Transverse colon (tissue), 4 donors: ENCODE data around the gene CDH11. TPM values are rescaled to one million over a fixed set of nuclear protein-coding genes. Genes with fewer than 3 reads are reported as not detected.

Experiments
- DNase-seq: peaks from one replicate; pipeline ENCODE4 v3.0.0-alpha.2; 2019
- H3K27ac ChIP-seq, 4 donors: fragments of 200-600 bp; sonication (generic); 2 replicates each; pipeline ENCODE4 v1.5.1; 2016 to 2018; ENCODE audit warnings: inconsistent platforms in 4 of 4
- H3K27me3 ChIP-seq: fragments of 200-600 bp; sonication (generic); 2 replicates; pipeline ENCODE4 v1.5.1; 2017; ENCODE audit warnings: inconsistent platforms
- H3K36me3 ChIP-seq, 4 donors: fragments of 200-600 bp; sonication (generic); 2 replicates each; pipeline ENCODE4 v1.5.1; 2017 to 2019; ENCODE audit warnings: inconsistent platforms in 4 of 4
- H3K4me1 ChIP-seq, 4 donors: fragments of 200-600 bp; sonication (generic); 2 replicates each; pipeline ENCODE4 v1.5.1; 2017 to 2020; ENCODE audit warnings: inconsistent platforms in 4 of 4
- H3K4me3 ChIP-seq, 4 donors: fragments of 200-600 bp; sonication (generic); 1 replicate in 1 of 4; 2 replicates in 3 of 4; pipeline versions ENCODE4 v1.5.1 to v1.6.1; 2017 to 2019; ENCODE audit warnings: inconsistent platforms in 4 of 4
- H3K9me3 ChIP-seq, 2 donors: fragments of 200-600 bp; sonication (generic); 2 replicates each; pipeline ENCODE4 v1.5.1; 2017 to 2019; ENCODE audit warnings: inconsistent platforms in 2 of 2
- EP300 ChIP-seq: sonication (generic); formaldehyde crosslinking; IDR thresholded peaks from one replicate; pipeline ENCODE4 v1.6.1; 2017; ENCODE audit warnings: antibody characterized with exemption, low read depth
- POLR2A ChIP-seq: fragments of 450-650 bp; IDR thresholded peaks from one replicate; pipeline ENCODE4 v1.6.1; 2016; ENCODE audit warnings: antibody characterized with exemption, mild to moderate bottlenecking, moderate library complexity
- POLR2AphosphoS5 ChIP-seq, 3 donors: sonication (generic); formaldehyde crosslinking; IDR thresholded peaks; one replicate each; pipeline ENCODE4 v1.6.1; 2016; ENCODE audit warnings: antibody characterized with exemption in 3 of 3
- whole genome bisulfite sequencing, 2 donors: methylation state at CpG; one replicate each; pipeline ENCODE4 v1.1.5; 2018; ENCODE audit warnings: low coverage in 1 of 2; 5-methylcytosine and 5-hydroxymethylcytosine counted together
- in situ Hi-C, 4 donors: fragments of 200-750 bp; cut with MboI; loops; one replicate each; pipeline versions ENCODE4 v1.15.0 to v1.15.1; 2017; ENCODE audit warnings: low sequenced_read_pairs in 3 of 4, low pct_ligation_motif_present in 1 of 4, low pct_unique_long_range_greater_than_20kb in 1 of 4
- intact Hi-C: fragments of 100-400 bp; cut with DNase I; formaldehyde crosslinking; loops from one replicate; pipeline ENCODE4 v1.15.1; 2023; ENCODE audit warnings: low total_unique reads
- total RNA-seq, 4 donors: library from RNA; depleted of rRNA; stranded (reverse); fragments of >200 nt; gene quantifications; one replicate each; pipeline ENCODE4 v1.1.0, GENCODE V29; 2016
- TF ChIP-seq, protein P1 (sequence below), 5 experiments: fragments of 200-600 bp in 3 of 5; fragments of 450-650 bp in 2 of 5; sonication (generic) in 3 of 5; IDR thresholded peaks; 1 replicate in 2 of 5; 2 replicates in 3 of 5; pipeline ENCODE4 v1.5.1; 2016 to 2017; ENCODE audit warnings: antibody characterized with exemption in 5 of 5, inconsistent platforms in 3 of 5, mild to moderate bottlenecking in 2 of 5, moderate library complexity in 1 of 5

Gene CDH11
- total RNA-seq, 4 donors from 2014 or later = 8.2 to 141 (median 9.2) TPM

GRCh38 chr16:65000654-65001053 is 121.2 kb downstream of the CDH11 start:
- intact Hi-C loops = no loop called here
- 97 to 100% methylated on average over 1 to 3 of the region's 3 CpGs for WGBS, 2 donors

GRCh38 chr16:64997751-64998150 is 124.1 kb downstream of the CDH11 start:
- no peaks in the 10 kb centered on the region for H3K9me3 ChIP-seq

More at GRCh38 chr16:65000654-65001053, 121.2 kb downstream of the CDH11 start:
- H3K27me3 ChIP-seq = no peaks in the 10 kb centered on the region
- H3K27ac ChIP-seq = no peak overlapping the region
- H3K4me1 ChIP-seq = peaks cover 0 to 7% (median 0%) of the 10 kb centered on the region in 4 donors
- H3K9me3 ChIP-seq = no peaks in the 10 kb centered on the region
- TF ChIP-seq POLR2A = no peak
- TF ChIP-seq POLR2AphosphoS5 (IDR thresholded peaks at IDR 0.05) = no peak
- TF ChIP-seq, protein P1, sequence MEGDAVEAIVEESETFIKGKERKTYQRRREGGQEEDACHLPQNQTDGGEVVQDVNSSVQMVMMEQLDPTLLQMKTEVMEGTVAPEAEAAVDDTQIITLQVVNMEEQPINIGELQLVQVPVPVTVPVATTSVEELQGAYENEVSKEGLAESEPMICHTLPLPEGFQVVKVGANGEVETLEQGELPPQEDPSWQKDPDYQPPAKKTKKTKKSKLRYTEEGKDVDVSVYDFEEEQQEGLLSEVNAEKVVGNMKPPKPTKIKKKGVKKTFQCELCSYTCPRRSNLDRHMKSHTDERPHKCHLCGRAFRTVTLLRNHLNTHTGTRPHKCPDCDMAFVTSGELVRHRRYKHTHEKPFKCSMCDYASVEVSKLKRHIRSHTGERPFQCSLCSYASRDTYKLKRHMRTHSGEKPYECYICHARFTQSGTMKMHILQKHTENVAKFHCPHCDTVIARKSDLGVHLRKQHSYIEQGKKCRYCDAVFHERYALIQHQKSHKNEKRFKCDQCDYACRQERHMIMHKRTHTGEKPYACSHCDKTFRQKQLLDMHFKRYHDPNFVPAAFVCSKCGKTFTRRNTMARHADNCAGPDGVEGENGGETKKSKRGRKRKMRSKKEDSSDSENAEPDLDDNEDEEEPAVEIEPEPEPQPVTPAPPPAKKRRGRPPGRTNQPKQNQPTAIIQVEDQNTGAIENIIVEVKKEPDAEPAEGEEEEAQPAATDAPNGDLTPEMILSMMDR (IDR thresholded peaks at IDR 0.05) = no peak
- no peak for TF ChIP-seq EP300
- no peak overlapping the region for H3K4me3 ChIP-seq
- DNase-seq = no peak
- in situ Hi-C loops = no loop called here
- no peaks in the 10 kb centered on the region for H3K36me3 ChIP-seq

DNA sequence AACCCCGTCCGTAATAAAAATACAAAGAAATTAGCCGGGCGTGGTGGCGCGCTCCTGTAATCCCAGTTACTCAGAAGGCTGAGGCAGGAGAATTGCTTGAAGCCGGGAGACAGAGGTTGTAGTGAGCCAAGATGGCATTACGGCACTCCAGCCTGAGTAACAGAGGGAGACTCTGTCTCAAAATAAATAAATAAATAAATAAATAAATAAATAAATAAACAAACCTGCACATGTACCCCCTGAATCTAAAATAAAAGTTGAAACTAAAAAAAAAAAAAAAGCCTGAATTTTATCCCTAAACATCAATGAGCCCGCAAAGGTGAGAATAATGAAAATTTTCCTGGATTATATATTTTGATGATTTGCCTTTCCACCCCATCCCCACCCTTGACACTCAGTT is 124.7 kb downstream of the CDH11 start:
- 78 to 79% methylated on average over 5 to 9 of the region's 9 CpGs for WGBS, 2 donors
- TF ChIP-seq POLR2A = no peak
- no peak for TF ChIP-seq POLR2AphosphoS5 (IDR thresholded peaks at IDR 0.05)
- no peak for TF ChIP-seq EP300
- TF ChIP-seq, protein P1 (IDR thresholded peaks at IDR 0.05) = no peak
- H3K4me3 ChIP-seq = no peak overlapping the region
- in situ Hi-C loops = no loop called here
- H3K9me3 ChIP-seq = no peaks in the 10 kb centered on the region
- peak; percentile 13 for DNase-seq
- no peak overlapping the region for H3K27ac ChIP-seq
- peaks cover 0 to 6% (median 0%) of the 10 kb centered on the region in 4 donors for H3K4me1 ChIP-seq
- no peaks in the 10 kb centered on the region for H3K27me3 ChIP-seq
- intact Hi-C loops = no loop called here
- no peaks in the 10 kb centered on the region for H3K36me3 ChIP-seq

More at GRCh38 chr16:64997751-64998150, 124.1 kb downstream of the CDH11 start:
- no peaks in the 10 kb centered on the region for H3K36me3 ChIP-seq
- 78 to 86% methylated on average over 2 of the region's 2 CpGs for WGBS, 2 donors
- no peak for DNase-seq
- in situ Hi-C loops (no loop called here), intact Hi-C loops (no loop called here)
- no peaks in the 10 kb centered on the region for H3K27me3 ChIP-seq
- TF ChIP-seq EP300 (no peak), POLR2A (no peak), POLR2AphosphoS5 (IDR thresholded peaks at IDR 0.05) (no peak)
- TF ChIP-seq, protein P1 (IDR thresholded peaks at IDR 0.05) = no peak
- H3K4me3 ChIP-seq = no peak overlapping the region
- H3K4me1 ChIP-seq = peaks cover 0 to 7% (median 0%) of the 10 kb centered on the region in 4 donors
- no peak overlapping the region for H3K27ac ChIP-seq

DNA sequence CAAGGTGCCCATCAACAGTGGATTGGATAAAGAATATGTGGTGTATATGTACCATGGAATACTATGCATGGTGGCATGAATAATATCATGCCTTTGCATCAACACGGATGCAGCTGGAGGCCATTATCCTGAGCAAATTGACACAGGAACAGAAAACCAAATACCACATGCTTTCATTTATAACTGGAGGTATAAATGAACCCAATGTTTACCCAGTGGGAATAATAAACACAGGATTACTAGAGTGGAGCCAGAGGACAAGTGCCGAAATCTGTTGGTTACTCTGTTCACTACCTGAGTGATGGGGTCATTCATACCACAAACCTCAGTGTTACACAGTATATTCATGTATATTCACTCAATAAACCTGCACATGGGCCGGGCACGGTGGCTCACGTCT is 125.2 kb downstream of the CDH11 start:
- no peak for DNase-seq
- in situ Hi-C loops = no loop called here
- Histone ChIP-seq H3K4me1 (peaks cover 0 to 3% (median 0%) of the 10 kb centered on the region in 4 donors), H3K27me3 (no peaks in the 10 kb centered on the region), H3K27ac (no peak overlapping the region), H3K4me3 (no peak overlapping the region), H3K36me3 (no peaks in the 10 kb centered on the region), H3K9me3 (no peaks in the 10 kb centered on the region)
- 49 to 57% methylated on average over 1 to 5 of the region's 5 CpGs for WGBS, 2 donors
- TF ChIP-seq, protein P1 (IDR thresholded peaks at IDR 0.05) = no peak
- TF ChIP-seq POLR2A = no peak
- intact Hi-C loops = no loop called here
